Stimulated activated CD4-positive, alpha-beta T cell treated with anti-CD3 and anti-CD28 coated beads, Interleukin-4, amount 100 ng/mL, for 24 hours (primary cell): ENCODE measurements around the gene SOCS4.
"Not testable (repeated sequence)": the region's sequence is repeated elsewhere in the genome, so short reads cannot be mapped to it uniquely, and the experiment has no call there.

Experiments
- DNase-seq: peaks from one replicate; pipeline ENCODE4 v3.0.0-alpha.2; 2020

Gene SOCS4

GRCh38 chr14:55026793-55027561 lies at the start of gene SOCS4, which contains the start of gene WDHD1:
Gene SOCS4 (plus strand): TSS chr14:55027236. CDS start chr14:55043042, 15,806 bp downstream.
Gene WDHD1 (minus strand): TSS chr14:55027099. CDS start chr14:55026787, 312 bp downstream.
- peak; percentile 98 for DNase-seq

GRCh38 chr14:54979039-54979438 lies 48.0 kb upstream of the SOCS4 start:
- no peak for DNase-seq

DNA sequence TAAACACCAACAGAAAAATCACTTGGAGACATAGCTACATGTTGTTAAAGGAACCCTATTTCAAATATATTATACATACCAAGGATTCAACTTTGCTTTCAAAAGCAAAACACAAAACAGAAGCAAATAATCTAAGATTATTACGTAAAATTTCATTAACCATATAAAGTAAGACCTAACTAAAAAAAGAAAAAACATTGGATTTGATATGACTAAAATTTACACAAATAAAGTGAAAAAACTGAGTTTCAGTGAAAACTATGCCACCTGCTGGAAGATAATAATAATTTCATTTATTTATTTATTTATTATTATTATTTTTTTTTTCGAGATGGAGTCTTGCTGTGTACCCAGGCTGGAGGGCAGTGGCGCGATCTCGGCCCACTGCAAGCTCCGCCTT lies 45.3 kb upstream of the SOCS4 start:
- DNase-seq = no peak

GRCh38 chr14:54985156-54985555 lies 41.9 kb upstream of the SOCS4 start:
- no peak for DNase-seq

DNA sequence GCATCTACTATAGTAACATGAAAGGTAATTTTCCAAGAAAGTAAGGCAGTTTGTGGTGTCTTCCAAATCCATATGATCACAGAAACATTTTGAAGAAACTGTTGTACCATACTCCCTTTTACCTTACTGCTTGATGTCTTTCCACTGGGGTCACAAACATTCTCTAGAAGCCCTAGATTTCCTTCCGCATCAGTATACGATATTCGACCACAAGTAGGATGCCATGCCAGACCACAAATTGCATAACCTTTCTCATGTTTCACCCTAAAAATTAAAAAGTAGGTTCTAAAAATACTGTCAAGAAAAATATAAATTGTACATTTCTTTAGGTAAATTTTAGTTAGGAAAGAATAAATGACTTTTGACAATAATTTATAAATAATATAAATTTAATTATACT lies 26.7 kb upstream of the SOCS4 start:
- no peak for DNase-seq

DNA sequence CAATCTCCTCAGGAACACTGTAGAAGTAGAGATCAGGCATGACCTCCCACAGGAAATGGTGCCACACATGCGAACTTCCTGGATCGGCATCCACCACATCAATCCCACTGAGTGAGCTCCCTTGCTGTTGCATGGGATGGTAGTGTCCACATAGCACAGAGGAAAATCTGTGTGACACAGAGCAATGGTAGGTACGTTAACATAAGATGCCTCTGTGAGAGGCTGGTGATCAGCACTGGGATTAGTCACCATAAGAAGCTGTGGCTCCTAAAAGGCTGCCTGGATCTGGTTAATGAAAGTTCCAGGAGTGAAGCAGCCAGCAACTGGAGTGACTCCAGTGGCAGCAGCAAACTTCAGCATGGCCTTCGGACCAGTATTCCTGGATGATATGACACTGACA lies 22.0 kb upstream of the SOCS4 start:
- no peak for DNase-seq

GRCh38 chr14:55015006-55015405 lies 12.0 kb upstream of the SOCS4 start:
- DNase-seq = no peak

- DNase-seq = no peak
Measured at GRCh38 chr14:55019968-55020554, 7.0 kb upstream of the SOCS4 start.

DNA sequence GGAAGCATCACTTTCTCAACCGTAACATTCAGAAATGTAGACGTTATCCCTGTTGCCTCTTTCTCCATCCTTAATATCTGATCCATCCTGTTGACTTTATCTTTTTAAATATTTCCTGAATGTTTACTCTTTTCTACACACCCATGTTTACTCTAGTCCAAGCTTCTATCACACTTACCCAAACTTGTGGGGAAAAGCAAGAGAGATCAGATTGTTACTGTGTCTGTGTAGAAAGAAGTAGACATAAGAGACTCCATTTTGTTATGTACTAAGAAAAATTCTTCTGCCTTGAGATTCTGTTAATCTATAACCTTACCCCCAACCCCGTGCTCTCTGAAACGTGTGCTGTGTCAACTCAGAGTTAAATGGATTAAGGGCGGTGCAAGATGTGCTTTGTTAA lies 2.7 kb upstream of the SOCS4 start:
- DNase-seq = not testable (repeated sequence)

- no peak for DNase-seq
Measured at GRCh38 chr14:55025948-55026347, 1.1 kb upstream of the SOCS4 start.

DNA sequence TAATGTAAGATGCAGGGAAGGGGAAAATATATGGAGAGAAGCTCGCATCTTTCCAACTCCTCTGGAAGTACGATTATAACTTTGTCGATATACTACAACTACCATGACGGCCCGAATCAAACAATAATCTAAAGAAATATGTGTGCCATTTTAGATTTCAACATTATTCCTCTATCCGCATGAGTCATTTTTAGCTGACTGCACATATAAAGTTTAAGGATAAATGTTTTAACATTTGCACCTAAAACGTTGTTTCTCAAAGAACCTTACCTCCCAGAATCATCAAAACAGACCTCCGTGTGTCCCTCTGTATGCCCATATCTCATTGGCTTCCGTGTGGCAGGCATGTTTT lies 619 bp upstream of the SOCS4 start:
- no peak for DNase-seq

- DNase-seq = no peak
Measured at GRCh38 chr14:55028066-55028465, 1.0 kb downstream of the SOCS4 start.

- no peak for DNase-seq
Measured at GRCh38 chr14:55028476-55028875, 1.4 kb downstream of the SOCS4 start.

GRCh38 chr14:55031190-55031589 lies 4.2 kb downstream of the SOCS4 start:
- DNase-seq = no peak

DNA sequence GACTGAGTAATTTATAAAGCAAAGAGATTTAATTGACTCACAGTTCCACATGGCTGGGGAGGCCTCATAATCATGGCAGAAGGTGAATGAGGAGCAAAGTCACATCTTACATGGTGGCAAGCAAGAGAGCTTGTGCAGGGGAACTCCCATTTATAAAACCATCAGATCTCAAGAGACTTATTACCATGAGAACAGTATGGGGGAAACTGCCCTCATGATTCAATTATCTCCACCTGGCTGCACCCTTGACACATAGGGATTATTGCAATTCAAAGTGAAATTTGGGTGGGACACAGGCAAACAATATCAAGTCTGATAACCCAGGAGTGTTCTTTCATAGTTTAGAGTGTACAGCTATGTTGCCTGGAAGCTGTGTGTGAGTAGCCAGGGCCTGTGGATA lies 11.0 kb downstream of the SOCS4 start:
- DNase-seq = not testable (repeated sequence)

DNA sequence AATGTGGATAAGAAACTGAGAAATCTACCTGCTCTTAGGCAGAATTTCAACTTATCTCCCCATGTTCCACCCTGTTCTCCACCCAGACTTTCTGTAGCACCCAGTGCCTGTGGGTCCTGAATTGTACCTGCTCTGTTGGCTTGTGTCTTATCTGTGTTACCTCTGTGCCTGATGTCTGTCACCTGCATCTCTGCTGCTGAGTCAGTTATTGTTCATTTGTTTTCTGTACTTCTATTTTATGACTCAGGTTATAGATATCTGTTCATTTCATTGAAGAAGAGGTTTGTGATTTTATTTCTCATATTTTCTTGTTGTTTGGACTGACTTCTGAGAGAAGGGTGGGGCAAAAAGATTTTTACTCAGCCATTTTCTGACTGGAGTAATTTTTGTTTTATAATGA lies 11.7 kb downstream of the SOCS4 start:
- no peak for DNase-seq

DNA sequence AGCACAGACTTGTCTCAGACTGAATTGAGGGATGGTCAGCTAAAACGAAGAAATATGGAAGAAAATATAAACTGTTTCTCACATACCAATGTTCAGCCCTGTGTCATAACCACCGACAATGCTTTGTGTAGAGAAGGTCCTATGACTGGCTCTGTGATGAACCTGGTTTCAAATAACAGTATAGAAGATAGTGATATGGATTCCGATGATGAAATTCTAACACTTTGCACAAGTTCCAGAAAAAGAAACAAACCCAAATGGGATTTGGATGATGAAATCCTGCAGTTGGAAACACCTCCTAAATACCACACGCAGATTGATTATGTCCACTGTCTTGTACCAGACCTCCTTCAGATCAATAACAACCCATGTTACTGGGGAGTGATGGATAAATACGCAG lies 16.5 kb downstream of the SOCS4 start:
- DNase-seq = no peak

GRCh38 chr14:55045087-55045486 lies 18.1 kb downstream of the SOCS4 start:
- DNase-seq = no peak

DNA sequence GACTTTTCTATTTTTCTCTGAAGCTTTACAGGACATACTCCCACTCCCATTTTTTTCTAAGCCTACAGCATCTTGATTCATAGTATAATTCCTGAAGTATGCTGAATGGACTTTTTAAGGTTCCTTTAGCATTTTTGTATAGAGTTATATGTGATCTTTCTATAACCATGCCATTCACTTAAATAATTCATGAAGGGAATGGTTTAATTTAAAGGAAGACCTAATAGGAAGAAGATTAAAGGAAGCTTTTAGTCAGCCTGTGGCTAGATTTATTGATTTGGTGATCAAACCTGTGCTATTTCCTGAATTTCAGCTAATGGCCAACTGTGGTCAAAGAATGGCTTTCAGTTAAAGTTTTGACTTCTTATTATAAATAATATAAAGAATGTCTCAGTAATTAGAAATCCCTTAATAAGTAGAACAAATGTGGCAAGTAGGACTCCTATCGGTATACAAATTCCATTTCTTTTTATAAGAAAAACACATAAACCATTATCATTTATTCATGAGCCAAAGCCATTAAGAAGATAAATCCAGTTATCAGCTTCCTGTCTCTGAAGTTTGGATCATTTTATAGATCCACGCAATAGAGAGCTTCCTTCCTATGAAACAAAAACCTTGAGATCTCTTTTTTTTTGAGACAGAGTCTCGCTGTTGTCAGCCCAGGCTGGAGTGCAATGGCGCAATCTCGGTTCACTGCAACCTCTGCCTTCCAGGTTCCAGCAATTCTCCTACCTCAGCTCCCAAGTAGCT lies 20.4 kb downstream of the SOCS4 start:
- DNase-seq = no peak

DNA sequence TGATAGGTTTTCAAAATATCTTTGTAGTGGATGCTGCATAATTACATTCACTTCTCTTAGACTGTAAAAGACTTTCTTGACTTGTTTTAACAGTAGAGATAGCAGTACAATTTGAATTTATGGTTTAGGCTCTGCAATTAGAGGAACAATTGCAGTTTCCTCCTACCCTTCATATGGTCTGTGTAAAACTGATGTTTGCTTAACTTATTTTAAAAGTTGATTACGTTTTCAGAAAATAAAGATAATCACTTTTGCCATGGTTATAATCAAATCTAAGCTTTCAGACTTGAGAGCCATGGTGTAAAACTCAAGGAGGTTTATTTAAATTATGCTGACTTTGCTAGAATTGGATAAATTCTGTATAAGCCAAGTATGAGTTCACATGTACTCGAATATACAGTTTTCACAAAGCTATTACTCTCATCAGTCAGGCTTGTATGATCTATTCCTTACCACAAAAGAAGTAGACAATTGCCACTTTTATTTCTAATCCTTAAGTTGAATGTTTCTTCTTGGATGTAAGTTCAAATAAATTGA lies 21.9 kb downstream of the SOCS4 start:
- DNase-seq = no peak

- DNase-seq = no peak
Measured at GRCh38 chr14:55051165-55051422, 24.1 kb downstream of the SOCS4 start.

DNA sequence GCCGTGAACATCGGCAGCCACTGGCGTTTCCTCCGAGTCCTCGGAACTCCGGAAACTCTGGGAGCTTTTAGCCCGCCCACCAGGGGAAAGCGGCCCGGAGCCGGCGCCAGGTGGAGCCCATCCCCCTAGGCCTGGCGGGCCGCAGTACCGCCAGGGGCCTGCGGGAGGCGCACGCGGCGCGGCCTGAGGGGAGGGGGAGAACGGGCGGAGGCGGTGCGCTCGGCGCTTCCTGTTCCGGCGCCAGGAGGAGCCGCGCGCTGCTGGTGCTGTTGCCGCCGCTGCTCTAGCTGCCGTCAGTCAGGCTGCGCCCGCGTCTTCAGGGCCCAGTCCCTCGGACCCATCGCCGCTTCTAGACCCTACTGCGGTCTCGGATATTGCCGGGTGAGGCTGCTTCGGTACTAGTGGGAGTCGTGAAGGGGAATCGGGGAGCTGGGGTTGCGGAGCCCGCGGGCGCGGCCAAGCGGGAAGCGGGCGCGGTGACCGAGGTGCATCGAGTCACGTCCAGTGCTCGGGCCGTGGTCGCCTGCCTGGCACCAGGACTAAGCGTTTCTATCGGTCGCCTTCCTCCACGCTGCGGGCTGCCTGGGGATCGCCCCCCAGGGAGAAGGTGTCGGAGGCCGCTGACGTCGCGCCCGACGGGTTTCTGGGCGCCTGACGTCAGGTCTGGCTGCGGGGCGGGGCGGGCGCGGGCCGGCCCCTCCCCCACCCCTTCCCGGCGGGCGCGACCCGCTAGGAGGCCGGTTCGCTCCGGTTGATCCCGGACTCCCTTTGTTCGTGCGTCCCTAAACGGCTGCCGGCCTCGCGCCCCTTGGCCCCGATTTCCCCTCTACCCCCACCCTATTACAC lies 24.6 kb downstream of the SOCS4 start, which contains the start of gene MAPK1IP1L:
TSS of gene MAPK1IP1L (plus strand) at position 225 of the 846 bp plus-strand sequence. CDS start 10,037 bp downstream, outside the sequence.
- DNase-seq = peak; percentile 89
